Keratinocyte (primary cell): ENCODE data around the gene FBXO9.
"Not testable (repeated sequence)": the region's sequence is repeated elsewhere in the genome, so short reads cannot be mapped to it uniquely, and the experiment has no call there.

Experiments used
- EZH2 ChIP-seq: IDR thresholded peaks from one replicate; pipeline ENCODE4 v1.6.1; 2012; ENCODE audit warnings: inconsistent platforms, mild to moderate bottlenecking, low read length, moderate library complexity
- TF ChIP-seq, protein P1 (sequence below), 3 experiments: IDR thresholded peaks in 1 of 3; conservative IDR thresholded peaks in 1 of 3; optimal IDR thresholded peaks in 1 of 3; 2 replicates in 2 of 3; 3 replicates in 1 of 3; pipeline versions ENCODE3 to v1.5.1; 2011; ENCODE audit warnings: low read length in 3 of 3, mild to moderate bottlenecking in 3 of 3, moderate library complexity in 2 of 3, control low read depth in 1 of 3, inconsistent platforms in 1 of 3; ENCODE audit not compliant: insufficient read depth in 2 of 3; ENCODE audit errors: extremely low read depth in 1 of 3

- TF ChIP-seq, protein P1, sequence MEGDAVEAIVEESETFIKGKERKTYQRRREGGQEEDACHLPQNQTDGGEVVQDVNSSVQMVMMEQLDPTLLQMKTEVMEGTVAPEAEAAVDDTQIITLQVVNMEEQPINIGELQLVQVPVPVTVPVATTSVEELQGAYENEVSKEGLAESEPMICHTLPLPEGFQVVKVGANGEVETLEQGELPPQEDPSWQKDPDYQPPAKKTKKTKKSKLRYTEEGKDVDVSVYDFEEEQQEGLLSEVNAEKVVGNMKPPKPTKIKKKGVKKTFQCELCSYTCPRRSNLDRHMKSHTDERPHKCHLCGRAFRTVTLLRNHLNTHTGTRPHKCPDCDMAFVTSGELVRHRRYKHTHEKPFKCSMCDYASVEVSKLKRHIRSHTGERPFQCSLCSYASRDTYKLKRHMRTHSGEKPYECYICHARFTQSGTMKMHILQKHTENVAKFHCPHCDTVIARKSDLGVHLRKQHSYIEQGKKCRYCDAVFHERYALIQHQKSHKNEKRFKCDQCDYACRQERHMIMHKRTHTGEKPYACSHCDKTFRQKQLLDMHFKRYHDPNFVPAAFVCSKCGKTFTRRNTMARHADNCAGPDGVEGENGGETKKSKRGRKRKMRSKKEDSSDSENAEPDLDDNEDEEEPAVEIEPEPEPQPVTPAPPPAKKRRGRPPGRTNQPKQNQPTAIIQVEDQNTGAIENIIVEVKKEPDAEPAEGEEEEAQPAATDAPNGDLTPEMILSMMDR (optimal IDR thresholded peaks at IDR 0.05 in 1 of 3, IDR thresholded peaks at IDR 0.05 in 1 of 3, conservative IDR thresholded peaks at IDR 0.05 in 1 of 3; ENCODE audit: extremely low read depth in 1 of 3, insufficient read depth in 2 of 3, low read length in 3 of 3), result not testable (repeated sequence)
- TF ChIP-seq EZH2, result not testable (repeated sequence)
These were observed 949 bp upstream of the FBXO9 start for GRCh38 chr6:53064255-53064654.
